ENCODE data around the gene GPC6. TPM values are rescaled to one million over a fixed set of nuclear protein-coding genes. Genes with fewer than 3 reads are reported as not detected.

The GPC6 gene
- total RNA-seq, 1 experiment from 2014 or later, result 0.22 TPM

DNA sequence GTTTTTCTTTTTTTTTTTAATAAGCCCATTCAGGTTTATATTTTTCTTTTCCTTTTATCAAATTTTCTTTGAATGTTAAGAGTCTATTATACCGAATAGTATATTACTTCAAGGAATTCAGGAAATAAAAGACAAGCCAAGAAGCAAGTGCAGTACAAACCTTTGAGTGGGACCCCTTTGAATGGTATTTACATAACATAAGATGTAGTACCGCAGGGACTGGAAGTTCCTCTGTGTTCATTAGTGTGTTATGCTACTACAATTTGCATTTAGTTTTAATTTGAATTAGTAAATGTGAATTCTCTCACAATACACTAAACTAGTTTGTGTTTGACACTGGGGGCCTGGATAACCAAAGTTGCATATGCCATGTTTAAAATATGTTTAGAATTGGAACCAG, 913.4 kb downstream of the GPC6 start:
- H3K27ac ChIP-seq (ENCODE audit: low read depth, low read length), result no peak overlapping the region
- H3K9me3 ChIP-seq (ENCODE audit: control insufficient read depth in 1 of 2, insufficient read depth in 1 of 2, low read depth in 1 of 2, low read length in 2 of 2), result peaks cover 0 to 15% of the 10 kb centered on the region in 2 experiments; a peak in 2 of 4 replicates
- H3K9ac ChIP-seq (ENCODE audit: low read length), result no peak overlapping the region
- H4K20me1 ChIP-seq (ENCODE audit: insufficient read depth), result no peaks in the 10 kb centered on the region
- intact Hi-C loops (cut with micrococcal nuclease), result no loop called here
- H3K9me2 ChIP-seq (ENCODE audit: insufficient read depth), result no peaks in the 10 kb centered on the region
- H3K4me3 ChIP-seq (replicated peaks in 1 of 2; ENCODE audit: low read depth in 1 of 2, low read length in 2 of 2), result no peak overlapping the region
- BruUV-seq (replicated peaks), result no TSS peak
- H3K36me3 ChIP-seq (ENCODE audit: control insufficient read depth in 1 of 2, insufficient read depth in 2 of 2, low read length in 2 of 2), result no peaks in the 10 kb centered on the region
- RAD21 ChIA-PET (ENCODE audit: low non-redundant PET in 1 of 2, low total read pairs in 2 of 2, uncharacterized antibody in 2 of 2, unreplicated experiment in 2 of 2), result no interaction called here
- no peak overlapping the region for H3K4me2 ChIP-seq (ENCODE audit: low read length)
- H3K4me1 ChIP-seq (ENCODE audit: control insufficient read depth in 1 of 2, insufficient read depth in 2 of 2, low read length in 2 of 2), result no peaks in the 10 kb centered on the region
- ATAC-seq (no peak), DNase-seq (ENCODE audit: low read depth, low spot score) (no peak)
- H3K79me2 ChIP-seq (ENCODE audit: insufficient read depth, low read length), result no peaks in the 10 kb centered on the region
- POLR2A ChIA-PET, result no interaction called here
- no peaks in the 10 kb centered on the region for H3K27me3 ChIP-seq (ENCODE audit: insufficient read depth, low read length)
- TF ChIP-seq POLR2A (IDR thresholded peaks at IDR 0.05; ENCODE audit: borderline replicate concordance, extremely low read depth, insufficient read depth, insufficient read length) (no peak), JUND (IDR thresholded peaks at IDR 0.05) (no peak), FOSL1 (IDR thresholded peaks at IDR 0.05; ENCODE audit: low read depth) (no peak), CEBPB (IDR thresholded peaks at IDR 0.05; ENCODE audit: low read depth) (no peak), TCF7L2 (IDR thresholded peaks at IDR 0.05; ENCODE audit: borderline replicate concordance, extremely low read depth, insufficient read depth, insufficient read length) (no peak), ELF1 (IDR thresholded peaks at IDR 0.05; ENCODE audit: borderline replicate concordance, low read depth) (no peak), YY1 (IDR thresholded peaks at IDR 0.05; ENCODE audit: extremely low read depth, insufficient replicate concordance, low read depth, low read length) (no peak), SRF (IDR thresholded peaks at IDR 0.05; ENCODE audit: low read depth) (no peak), EZH2 (IDR thresholded peaks at IDR 0.05) (no peak)
- TF ChIP-seq, protein P1, sequence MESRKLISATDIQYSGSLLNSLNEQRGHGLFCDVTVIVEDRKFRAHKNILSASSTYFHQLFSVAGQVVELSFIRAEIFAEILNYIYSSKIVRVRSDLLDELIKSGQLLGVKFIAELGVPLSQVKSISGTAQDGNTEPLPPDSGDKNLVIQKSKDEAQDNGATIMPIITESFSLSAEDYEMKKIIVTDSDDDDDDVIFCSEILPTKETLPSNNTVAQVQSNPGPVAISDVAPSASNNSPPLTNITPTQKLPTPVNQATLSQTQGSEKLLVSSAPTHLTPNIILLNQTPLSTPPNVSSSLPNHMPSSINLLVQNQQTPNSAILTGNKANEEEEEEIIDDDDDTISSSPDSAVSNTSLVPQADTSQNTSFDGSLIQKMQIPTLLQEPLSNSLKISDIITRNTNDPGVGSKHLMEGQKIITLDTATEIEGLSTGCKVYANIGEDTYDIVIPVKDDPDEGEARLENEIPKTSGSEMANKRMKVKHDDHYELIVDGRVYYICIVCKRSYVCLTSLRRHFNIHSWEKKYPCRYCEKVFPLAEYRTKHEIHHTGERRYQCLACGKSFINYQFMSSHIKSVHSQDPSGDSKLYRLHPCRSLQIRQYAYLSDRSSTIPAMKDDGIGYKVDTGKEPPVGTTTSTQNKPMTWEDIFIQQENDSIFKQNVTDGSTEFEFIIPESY (IDR thresholded peaks at IDR 0.05; ENCODE audit: extremely low read depth, insufficient replicate concordance, low read length), result no peak
- CTCF ChIA-PET, result no interaction called here
- H2AFZ ChIP-seq (ENCODE audit: low read depth, low read length, poor library complexity, severe bottlenecking), result no peak overlapping the region
